Thyroid gland (tissue), 4 donors: ENCODE measurements around the gene GDF15. TPM values are rescaled to one million over a fixed set of nuclear protein-coding genes. Genes with fewer than 3 reads are reported as not detected.
"Not testable (repeated sequence)": the region's sequence is repeated elsewhere in the genome, so short reads cannot be mapped to it uniquely, and the experiment has no call there.

Source experiments
- DNase-seq, 2 donors: peaks; one replicate each; pipeline ENCODE4 v3.0.0-alpha.2; 2019
- H3K27ac ChIP-seq, 3 donors: fragments of 200-600 bp; sonication (generic); 1 replicate in 2 of 3; 2 replicates in 1 of 3; pipeline ENCODE4 v1.5.1; 2016 to 2019; ENCODE audit warnings: mild to moderate bottlenecking in 1 of 3, moderate library complexity in 1 of 3
- H3K27me3 ChIP-seq: fragments of 200-600 bp; sonication (generic); one replicate; pipeline ENCODE4 v1.5.1; 2019
- H3K36me3 ChIP-seq, 2 donors: fragments of 200-600 bp; sonication (generic); one replicate each; pipeline ENCODE4 v1.5.1; 2016 to 2019
- H3K4me1 ChIP-seq, 2 donors: fragments of 200-600 bp; sonication (generic); one replicate each; pipeline ENCODE4 v1.5.1; 2017 to 2019
- H3K4me3 ChIP-seq, 3 donors: fragments of 200-600 bp; sonication (generic); replicated peaks in 1 of 3; 1 replicate in 2 of 3; 2 replicates in 1 of 3; pipeline ENCODE4 v1.5.1; 2016; ENCODE audit warnings: mild to moderate bottlenecking in 1 of 3
- H3K9me3 ChIP-seq: fragments of 200-600 bp; sonication (generic); one replicate; pipeline ENCODE4 v1.5.1; 2017
- POLR2A ChIP-seq, 2 donors: fragments of 450-650 bp; IDR thresholded peaks; one replicate each; pipeline ENCODE4 v1.6.1; 2017; ENCODE audit warnings: antibody characterized with exemption in 2 of 2, mild to moderate bottlenecking in 2 of 2, moderate library complexity in 1 of 2
- WGBS, 2 donors: methylation state at CpG; one replicate each; pipeline ENCODE4 v1.1.5; 2017; 5-methylcytosine and 5-hydroxymethylcytosine counted together
- intact Hi-C: fragments of 100-400 bp; cut with DNase I; formaldehyde crosslinking; loops from one replicate; pipeline ENCODE4 v1.15.1; 2023
- total RNA-seq, 4 donors: library from RNA; depleted of rRNA; stranded (reverse); fragments of >200 nt; gene quantifications; one replicate each; pipeline ENCODE4 v1.2.3, GENCODE V29; 2016
- TF ChIP-seq, protein P1 (sequence below), 6 experiments: fragments of 200-600 bp in 3 of 6; fragments of 450-650 bp in 3 of 6; sonication (generic) in 3 of 6; IDR thresholded peaks; one replicate each; pipeline ENCODE4 v1.5.1; 2016 to 2019; ENCODE audit warnings: antibody characterized with exemption in 6 of 6, mild to moderate bottlenecking in 2 of 6, inconsistent platforms in 1 of 6, moderate library complexity in 1 of 6

GDF15 gene
- total RNA-seq, 4 donors from 2014 or later, result 3.7 to 9.9 (median 5.1) TPM; not detected in 1

DNA sequence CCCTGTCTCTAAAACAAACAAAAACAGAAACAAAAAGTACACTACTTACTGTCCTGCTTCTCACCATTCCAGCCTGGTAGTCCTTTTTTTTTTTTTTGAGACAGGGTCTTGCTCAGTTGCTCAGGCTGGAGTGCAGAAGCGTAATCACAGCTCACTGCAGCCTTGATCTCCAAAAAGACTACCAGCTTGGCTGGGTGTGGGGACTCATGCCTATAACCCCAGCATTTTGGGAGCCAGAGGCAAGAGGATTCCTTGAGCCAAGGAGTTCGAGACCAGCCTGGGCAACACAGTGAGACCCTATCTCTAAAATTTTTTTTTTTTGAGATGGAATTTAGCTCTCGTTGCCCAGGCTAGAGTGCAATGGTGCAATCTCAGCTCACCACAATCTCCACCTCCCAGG, 5.1 kb upstream of the GDF15 start:
- H3K27ac ChIP-seq, result peak overlapping the region in 1 of 3 donors; percentile 57
- H3K4me3 ChIP-seq, result no peak overlapping the region
- no peaks in the 10 kb centered on the region for H3K36me3 ChIP-seq
- WGBS, 2 donors, result 75 to 80% methylated on average over 3 of the region's 3 CpGs
- no peaks in the 10 kb centered on the region for H3K9me3 ChIP-seq
- intact Hi-C loops, result no loop called here
- no peak for DNase-seq
- peaks cover under 1 to 27% of the 10 kb centered on the region in 2 donors for H3K4me1 ChIP-seq
- TF ChIP-seq, protein P1, sequence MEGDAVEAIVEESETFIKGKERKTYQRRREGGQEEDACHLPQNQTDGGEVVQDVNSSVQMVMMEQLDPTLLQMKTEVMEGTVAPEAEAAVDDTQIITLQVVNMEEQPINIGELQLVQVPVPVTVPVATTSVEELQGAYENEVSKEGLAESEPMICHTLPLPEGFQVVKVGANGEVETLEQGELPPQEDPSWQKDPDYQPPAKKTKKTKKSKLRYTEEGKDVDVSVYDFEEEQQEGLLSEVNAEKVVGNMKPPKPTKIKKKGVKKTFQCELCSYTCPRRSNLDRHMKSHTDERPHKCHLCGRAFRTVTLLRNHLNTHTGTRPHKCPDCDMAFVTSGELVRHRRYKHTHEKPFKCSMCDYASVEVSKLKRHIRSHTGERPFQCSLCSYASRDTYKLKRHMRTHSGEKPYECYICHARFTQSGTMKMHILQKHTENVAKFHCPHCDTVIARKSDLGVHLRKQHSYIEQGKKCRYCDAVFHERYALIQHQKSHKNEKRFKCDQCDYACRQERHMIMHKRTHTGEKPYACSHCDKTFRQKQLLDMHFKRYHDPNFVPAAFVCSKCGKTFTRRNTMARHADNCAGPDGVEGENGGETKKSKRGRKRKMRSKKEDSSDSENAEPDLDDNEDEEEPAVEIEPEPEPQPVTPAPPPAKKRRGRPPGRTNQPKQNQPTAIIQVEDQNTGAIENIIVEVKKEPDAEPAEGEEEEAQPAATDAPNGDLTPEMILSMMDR (IDR thresholded peaks at IDR 0.05), result no peak
- TF ChIP-seq POLR2A (IDR thresholded peaks at IDR 0.05), result no peak
- no peaks in the 10 kb centered on the region for H3K27me3 ChIP-seq

DNA sequence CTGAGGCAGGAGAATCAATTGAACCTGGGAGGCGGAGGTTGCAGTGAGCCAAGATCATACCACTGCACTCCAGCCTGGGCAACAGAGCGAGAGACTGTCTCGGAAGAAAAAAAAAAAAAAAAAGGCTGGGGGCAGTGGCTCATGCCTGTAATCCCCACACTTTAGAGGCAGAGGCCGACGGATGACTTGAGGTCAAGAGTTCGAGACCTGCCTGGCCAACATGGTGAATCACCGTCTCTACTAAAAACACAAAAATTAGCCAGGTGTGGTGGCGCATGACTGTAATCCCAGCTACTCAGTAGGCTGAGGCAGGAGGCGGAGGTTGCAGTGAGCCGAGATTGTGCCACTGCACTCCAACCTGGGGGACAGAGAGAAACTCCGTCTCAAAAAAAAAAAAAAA, 2.3 kb upstream of the GDF15 start:
- H3K4me3 ChIP-seq, H3K36me3 ChIP-seq, intact Hi-C loops, H3K27me3 ChIP-seq, DNase-seq, H3K9me3 ChIP-seq, H3K27ac ChIP-seq: not testable (repeated sequence)
- H3K4me1 ChIP-seq, result peaks cover 7 to 31% of the 10 kb centered on the region in 2 donors
- WGBS, 2 donors, result 72 to 73% methylated on average over 11 of the region's 11 CpGs

DNA sequence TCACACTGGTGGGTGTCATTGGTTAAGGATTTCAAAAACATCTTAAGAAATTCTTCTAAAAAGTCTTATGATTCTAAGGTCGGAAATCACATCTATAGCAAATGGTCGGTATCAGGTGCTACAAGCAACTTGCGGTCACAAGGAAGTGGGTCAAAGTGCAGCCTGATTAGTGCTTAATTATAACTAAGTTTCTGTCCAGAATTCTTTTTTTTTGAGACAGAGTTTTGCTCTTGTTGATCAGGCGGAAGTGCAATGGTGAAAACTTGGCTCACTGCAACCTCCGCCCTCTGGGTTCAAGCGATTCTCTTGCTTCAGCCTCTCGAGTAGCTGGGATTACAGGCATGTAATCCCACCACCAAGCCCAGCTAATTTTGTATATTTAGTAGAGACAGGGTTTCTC, 1.2 kb upstream of the GDF15 start:
- H3K4me3 ChIP-seq, result no peak overlapping the region
- H3K27me3 ChIP-seq, result no peaks in the 10 kb centered on the region
- intact Hi-C loops, result no loop called here
- H3K9me3 ChIP-seq, result no peaks in the 10 kb centered on the region
- no peak for DNase-seq
- H3K4me1 ChIP-seq, result peaks cover 7 to 32% of the 10 kb centered on the region in 2 donors
- H3K27ac ChIP-seq, result no peak overlapping the region
- TF ChIP-seq, protein P1 (IDR thresholded peaks at IDR 0.05), result no peak
- TF ChIP-seq POLR2A (IDR thresholded peaks at IDR 0.05), result no peak
- no peaks in the 10 kb centered on the region for H3K36me3 ChIP-seq
- WGBS, 2 donors, result 85 to 89% methylated on average over 7 of the region's 7 CpGs

DNA sequence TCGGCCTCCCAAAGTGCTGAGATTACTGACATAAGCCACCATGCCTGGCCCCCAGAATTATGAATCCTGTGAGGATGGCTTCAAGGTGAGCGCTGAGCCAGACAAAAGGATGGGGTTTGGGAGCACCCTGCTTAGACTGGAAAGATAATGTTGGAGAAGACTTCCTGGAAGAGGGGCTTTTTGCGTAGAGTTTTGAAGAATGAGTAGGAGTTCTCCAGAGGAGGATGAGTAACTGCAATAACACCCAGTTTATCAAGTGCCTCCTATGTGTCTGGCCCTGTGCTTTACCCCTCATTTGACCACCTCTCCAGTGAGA, 641 bp upstream of the GDF15 start:
- no peak for TF ChIP-seq POLR2A (IDR thresholded peaks at IDR 0.05)
- TF ChIP-seq, protein P1 (IDR thresholded peaks at IDR 0.05), result no peak
- Histone ChIP-seq H3K36me3 (no peaks in the 10 kb centered on the region), H3K27me3 (no peaks in the 10 kb centered on the region), H3K4me3 (no peak overlapping the region), H3K27ac (no peak overlapping the region), H3K4me1 (peaks cover 7 to 27% of the 10 kb centered on the region in 2 donors), H3K9me3 (no peaks in the 10 kb centered on the region)
- intact Hi-C loops, result no loop called here
- WGBS, 2 donors, result 91 to 100% methylated on average over 3 of the region's 3 CpGs
- DNase-seq, result no peak

DNA sequence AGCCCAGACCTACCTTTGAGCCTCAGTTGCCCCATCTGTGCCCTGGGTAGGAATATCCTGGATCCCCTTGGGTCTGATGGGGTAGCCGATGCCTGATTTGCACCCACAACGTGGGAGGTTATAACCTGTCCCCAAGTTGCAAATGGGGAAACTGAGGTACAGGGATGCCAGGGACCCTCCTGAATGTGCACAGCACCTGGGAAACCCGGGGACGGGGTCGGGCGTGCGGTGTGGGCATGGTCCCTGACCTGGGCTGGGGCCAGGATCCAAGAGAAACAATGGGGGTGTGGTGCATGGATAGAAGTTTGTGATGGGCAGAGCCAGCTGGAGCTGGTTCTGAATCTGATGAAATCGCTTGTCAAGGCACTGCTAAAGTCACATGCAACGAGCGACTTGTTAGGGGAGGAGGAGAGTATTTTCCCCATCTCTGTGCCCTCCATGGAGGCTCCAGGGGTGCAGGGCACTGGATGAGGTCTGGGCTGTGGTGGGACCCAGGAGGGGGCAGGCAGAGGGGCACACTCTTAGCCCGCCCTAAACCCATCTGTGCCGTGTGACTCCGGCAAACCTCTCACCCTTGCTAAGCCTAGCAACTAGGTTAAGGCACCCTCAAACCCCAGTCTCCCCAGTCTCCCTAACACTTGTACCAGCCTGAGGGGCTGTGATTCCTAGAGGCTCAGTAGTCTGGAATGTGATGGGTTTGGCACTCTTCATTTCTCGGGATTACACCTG, 749 bp downstream of the GDF15 start:
- Histone ChIP-seq H3K4me3 (peak overlapping the region in 1 of 3 donors; percentile 5), H3K27ac (no peak overlapping the region), H3K27me3 (no peaks in the 10 kb centered on the region), H3K9me3 (no peaks in the 10 kb centered on the region), H3K36me3 (no peaks in the 10 kb centered on the region), H3K4me1 (peaks cover 7 to 21% of the 10 kb centered on the region in 2 donors)
- DNase-seq, result no peak
- TF ChIP-seq, protein P1 (IDR thresholded peaks at IDR 0.05), result no peak
- no peak for TF ChIP-seq POLR2A (IDR thresholded peaks at IDR 0.05)
- intact Hi-C loops, result no loop called here
- 79 to 81% methylated on average over 14 of the region's 14 CpGs for WGBS, 2 donors
